ENCODE data around the gene IRF3. TPM values are rescaled to one million over a fixed set of nuclear protein-coding genes. Genes with fewer than 3 reads are reported as not detected.
A peak's percentile ranks its signal among the peaks of the same experiment; 100 is the strongest.

Gene IRF3
- total RNA-seq, 1 experiment from 2014 or later: 205 TPM

DNA sequence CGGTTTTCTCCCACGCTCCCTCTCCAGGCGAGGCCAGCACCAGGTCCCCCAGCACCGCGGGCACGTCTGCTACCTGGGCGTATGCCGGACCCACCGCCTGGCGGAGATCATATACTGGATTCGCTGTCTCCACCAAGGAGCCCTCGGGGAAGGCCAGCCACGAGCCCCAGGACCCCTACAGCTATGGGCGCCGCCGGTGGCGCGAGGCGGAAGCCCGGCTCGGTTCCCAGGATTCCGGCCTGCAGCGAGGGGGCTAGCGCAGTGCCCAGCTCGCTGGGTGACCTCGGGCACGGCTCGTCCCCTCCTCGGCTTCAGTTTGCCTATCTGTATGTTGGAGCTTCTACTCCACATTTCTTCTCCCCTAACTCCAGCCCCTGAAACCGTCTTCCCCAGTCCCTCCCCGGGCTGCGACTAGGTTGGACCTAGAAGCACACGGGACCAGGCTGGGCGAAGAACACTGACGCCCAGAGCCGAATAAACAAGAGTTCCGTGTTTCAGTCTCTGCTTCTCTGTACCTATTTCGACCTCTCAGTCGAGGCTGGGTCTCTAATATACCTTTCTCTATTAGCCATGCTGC lies 24.5 kb upstream of the IRF3 start:
- Histone ChIP-seq H3K56ac (ENCODE audit: insufficient read length, low read depth, low read length) (no peak overlapping the region), H2BK20ac (ENCODE audit: low read depth, low read length, poor library complexity, severe bottlenecking) (no peak overlapping the region), H2AK5ac (ENCODE audit: insufficient read length, low read length) (no peak overlapping the region), H3K18ac (ENCODE audit: insufficient read length, low read depth, low read length) (peak overlapping the region; percentile 87), H2BK120ac (ENCODE audit: low read depth, low read length, poor library complexity, severe bottlenecking) (no peak overlapping the region), H4K5ac (ENCODE audit: insufficient read length, low read depth, low read length) (no peak overlapping the region), H3K9ac (ENCODE audit: extremely low read depth, insufficient read length, low read length) (peak overlapping the region; percentile 83), H4K8ac (replicated peaks; ENCODE audit: insufficient read length, low read depth, low read length) (no peak overlapping the region), H3K4ac (ENCODE audit: low read depth, low read length) (no peak overlapping the region), H2BK5ac (ENCODE audit: insufficient read length, low read length) (no peak overlapping the region), H4K91ac (ENCODE audit: insufficient read length, low read depth, low read length) (no peak overlapping the region), H2BK15ac (ENCODE audit: low read depth, low read length) (no peak overlapping the region), H3K4me2 (ENCODE audit: insufficient read depth, insufficient read length, low read length) (peak overlapping the region; percentile 98), H3K27ac (ENCODE audit: insufficient read length, low read depth, low read length) (no peak overlapping the region), H3K27me3 (ENCODE audit: insufficient read depth, low read length) (no peaks in the 10 kb centered on the region), H3K79me2 (ENCODE audit: insufficient read depth, low read length) (no peaks in the 10 kb centered on the region), H2AFZ (ENCODE audit: low read length) (no peak overlapping the region), H3T11ph (ENCODE audit: low read length) (no peak overlapping the region), H2BK12ac (ENCODE audit: insufficient read length, low read depth, low read length) (no peak overlapping the region), H3K23ac (ENCODE audit: insufficient read length, low read depth, low read length) (no peak overlapping the region), H3K23me2 (ENCODE audit: insufficient read length, low read depth, low read length, poor library complexity, severe bottlenecking) (peaks cover 19% of the 10 kb centered on the region), H3K79me1 (ENCODE audit: insufficient read depth, low read depth, low read length, poor library complexity, severe bottlenecking) (no peaks in the 10 kb centered on the region), H3K9me3 (ENCODE audit: control insufficient read depth, low read depth, low read length) (no peaks in the 10 kb centered on the region), H4K20me1 (ENCODE audit: control insufficient read depth, insufficient read depth, insufficient read length) (no peaks in the 10 kb centered on the region), H3K14ac (ENCODE audit: insufficient read depth, low read length) (peak overlapping the region; percentile 89), H3K4me1 (ENCODE audit: insufficient read depth, low read length) (peaks cover 10% of the 10 kb centered on the region; the same call in 1 of the 2 replicates)
- peaks cover 26 to 50% of the 10 kb centered on the region in 2 experiments for H3K4me1 Mint-ChIP-seq
- WGBS (ENCODE audit: extremely low coverage, insufficient read length, low lambda C conversion rate): no CpG with 5 or more reads among the region's 39 CpGs
- peak overlapping the region; percentile 92 to 97 (median 97) for H3K27ac Mint-ChIP-seq
- H3K9me3 Mint-ChIP-seq: peaks cover 0 to 3% of the 10 kb centered on the region in 2 experiments; a peak in 2 of 5 replicates
- H3K36me3 Mint-ChIP-seq (ENCODE audit: insufficient read depth in 1 of 3, low read depth in 3 of 3): peaks cover 27 to 52% (median 45%) of the 10 kb centered on the region in 3 experiments
- no peaks in the 10 kb centered on the region; the same call in 1 of the 2 replicates for H3K27me3 Mint-ChIP-seq (ENCODE audit: low read depth)
- H3K4me3 Mint-ChIP-seq: peak overlapping the region; percentile 83 to 98
- no peak; the same call in 2 of the 3 replicates for TF ChIP-seq CTCF (conservative IDR thresholded peaks at IDR 0.05)
- DNase-seq: no peak
